Measurements from ENCODE around the gene KCNH2.
"Not testable (repeated sequence)": the region's sequence is repeated elsewhere in the genome, so short reads cannot be mapped to it uniquely, and the experiment has no call there.

Gene KCNH2

GRCh38 chr7:151012031-151012692 is 34.0 kb upstream of the KCNH2 start:
- DNase-seq (ENCODE audit: low spot score) = no peak

GRCh38 chr7:151011616-151012015 is 33.5 kb upstream of the KCNH2 start:
- not testable (repeated sequence) for DNase-seq (ENCODE audit: low spot score)

GRCh38 chr7:151011097-151011409 is 32.9 kb upstream of the KCNH2 start:
- no peak for DNase-seq (ENCODE audit: low spot score)

- no peak for DNase-seq (ENCODE audit: low spot score)
Observed at GRCh38 chr7:151010307-151011096, 32.4 kb upstream of the KCNH2 start.

- no peak for DNase-seq (ENCODE audit: low spot score)
Observed at GRCh38 chr7:151010037-151010306, 31.9 kb upstream of the KCNH2 start.

DNA sequence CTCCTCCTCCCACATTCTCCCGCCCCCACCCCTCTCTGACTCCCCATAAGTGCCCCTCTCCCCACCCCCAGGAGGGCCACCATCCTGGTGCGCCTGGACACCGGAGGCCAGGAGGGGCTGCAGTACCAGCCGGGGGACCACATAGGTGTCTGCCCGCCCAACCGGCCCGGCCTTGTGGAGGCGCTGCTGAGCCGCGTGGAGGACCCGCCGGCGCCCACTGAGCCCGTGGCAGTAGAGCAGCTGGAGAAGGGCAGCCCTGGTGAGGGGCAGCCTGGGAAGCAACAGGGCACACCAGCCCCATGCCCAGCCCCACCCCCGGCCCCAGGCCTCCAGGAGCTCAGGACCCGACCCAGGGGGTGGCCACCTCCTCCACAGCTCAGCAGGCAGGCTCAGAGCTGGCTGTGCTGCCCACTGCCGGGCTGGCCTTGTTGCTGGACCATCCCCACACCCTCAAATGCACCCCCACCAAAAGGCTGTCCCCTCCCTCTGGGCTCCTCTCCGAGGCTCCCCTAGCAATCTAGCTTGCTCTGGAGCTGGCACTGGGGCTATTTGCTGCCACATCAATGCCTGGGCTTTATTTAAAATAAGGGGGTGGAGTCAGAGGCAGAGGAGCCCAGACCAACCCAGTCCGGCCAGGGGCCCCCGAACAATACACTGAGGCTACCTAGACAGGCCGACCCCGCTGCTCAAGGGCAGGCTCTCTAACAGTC is 31.4 kb upstream of the KCNH2 start:
- DNase-seq (ENCODE audit: low spot score) = no peak

- DNase-seq (ENCODE audit: low spot score) = no peak
Observed at GRCh38 chr7:151008511-151009323, 30.6 kb upstream of the KCNH2 start.

- DNase-seq (ENCODE audit: low spot score) = no peak
Observed at GRCh38 chr7:151008143-151008510, 30.0 kb upstream of the KCNH2 start.

DNA sequence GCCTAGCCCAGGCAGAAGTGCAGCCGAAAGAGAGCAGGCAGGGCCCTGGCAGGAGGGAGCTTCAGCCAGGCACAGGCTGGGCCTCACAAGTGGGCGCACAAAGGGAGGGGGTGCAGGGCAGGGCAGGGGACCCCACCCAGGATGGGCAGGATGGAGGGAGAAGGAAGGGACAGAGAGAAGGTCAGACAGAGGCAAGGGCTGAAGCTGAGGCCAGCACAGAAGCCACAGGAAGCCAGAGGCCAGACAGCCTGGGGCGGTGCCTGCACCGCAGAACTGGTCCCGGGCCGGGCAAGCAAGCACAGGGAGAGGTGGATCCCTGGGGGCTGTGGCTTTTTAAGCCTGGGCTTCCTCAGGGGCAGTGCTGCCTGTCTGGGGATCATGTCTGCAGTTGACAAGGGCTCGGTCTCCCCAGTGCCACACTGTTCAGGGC is 29.4 kb upstream of the KCNH2 start:
- DNase-seq (ENCODE audit: low spot score) = no peak

DNA sequence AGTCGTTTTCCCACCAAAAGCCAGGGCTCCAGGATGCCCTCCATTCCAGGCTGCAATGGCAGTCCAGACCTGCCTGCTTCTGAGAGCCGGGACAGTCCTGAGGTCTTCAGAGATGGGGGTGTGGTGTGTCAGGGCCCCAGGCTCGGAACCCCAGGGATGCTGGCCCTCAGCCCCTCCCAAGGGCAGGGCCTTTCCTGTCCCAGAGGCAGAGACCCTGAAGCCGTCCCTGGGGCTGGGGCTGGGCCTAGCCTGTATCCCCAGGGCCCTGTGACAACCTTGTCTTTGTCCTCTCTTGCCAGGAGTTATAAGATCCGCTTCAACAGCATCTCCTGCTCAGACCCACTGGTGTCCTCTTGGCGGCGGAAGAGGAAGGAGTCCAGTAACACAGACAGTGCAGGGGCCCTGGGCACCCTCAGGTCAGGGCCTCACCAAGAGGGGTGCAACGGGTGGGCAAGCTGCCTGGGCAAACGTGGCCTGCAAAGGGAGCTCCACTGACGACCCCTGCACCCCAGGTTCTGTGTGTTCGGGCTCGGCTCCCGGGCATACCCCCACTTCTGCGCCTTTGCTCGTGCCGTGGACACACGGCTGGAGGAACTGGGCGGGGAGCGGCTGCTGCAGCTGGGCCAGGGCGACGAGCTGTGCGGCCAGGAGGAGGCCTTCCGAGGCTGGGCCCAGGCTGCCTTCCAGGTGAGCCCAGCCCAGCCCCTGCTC is 28.6 kb upstream of the KCNH2 start:
- DNase-seq (ENCODE audit: low spot score) = no peak

- no peak for DNase-seq (ENCODE audit: low spot score)
Observed at GRCh38 chr7:151005566-151005965, 27.4 kb upstream of the KCNH2 start.

- DNase-seq (ENCODE audit: low spot score) = no peak
Observed at GRCh38 chr7:151003572-151003971, 25.5 kb upstream of the KCNH2 start.

- no peak for DNase-seq (ENCODE audit: low spot score)
Observed at GRCh38 chr7:151001546-151001945, 23.4 kb upstream of the KCNH2 start.

- DNase-seq (ENCODE audit: low spot score) = no peak
Observed at GRCh38 chr7:151000897-151001495, 22.9 kb upstream of the KCNH2 start.

DNA sequence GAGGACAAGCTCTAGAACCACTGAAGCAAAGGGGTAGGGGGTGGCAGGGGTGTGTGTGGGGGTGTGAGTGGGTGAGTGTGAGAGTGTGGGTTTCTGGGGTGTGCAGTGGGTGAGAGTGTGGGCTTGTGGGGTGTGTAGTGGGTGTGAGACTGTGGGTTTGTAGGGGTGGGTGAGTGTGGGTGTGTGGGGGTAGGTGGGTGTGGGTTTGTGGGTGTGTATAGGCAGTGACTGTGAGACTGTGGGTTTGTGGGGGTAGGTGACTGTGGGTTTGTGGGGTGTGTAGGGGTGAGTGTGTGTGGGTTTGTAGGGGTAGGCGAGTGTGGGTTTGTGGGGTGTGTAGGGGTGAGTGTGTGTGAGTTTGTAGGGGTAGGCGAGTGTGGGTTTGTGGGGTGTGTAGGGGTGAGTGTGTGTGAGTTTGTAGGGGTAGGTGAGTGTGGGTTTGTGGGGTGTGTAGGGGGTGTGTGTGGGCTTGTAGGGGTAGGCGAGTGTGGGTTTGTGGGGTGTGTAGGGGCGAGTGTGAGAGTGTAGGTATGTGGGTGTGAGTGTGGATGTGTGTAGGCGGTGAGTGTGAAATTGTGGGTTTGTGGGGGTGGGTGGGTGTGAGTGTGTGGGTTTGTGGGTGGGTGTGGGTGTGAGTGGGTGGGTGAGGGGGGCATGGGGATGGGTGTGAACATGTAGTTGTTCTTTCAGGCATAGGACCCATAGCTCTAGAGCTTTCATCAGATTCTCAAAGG is 21.5 kb upstream of the KCNH2 start:
- no peak for DNase-seq (ENCODE audit: low spot score)

- no peak for DNase-seq (ENCODE audit: low spot score)
Observed at GRCh38 chr7:150999001-150999400, 20.9 kb upstream of the KCNH2 start.

- DNase-seq (ENCODE audit: low spot score) = no peak
Observed at GRCh38 chr7:150998341-150998740, 20.2 kb upstream of the KCNH2 start.

DNA sequence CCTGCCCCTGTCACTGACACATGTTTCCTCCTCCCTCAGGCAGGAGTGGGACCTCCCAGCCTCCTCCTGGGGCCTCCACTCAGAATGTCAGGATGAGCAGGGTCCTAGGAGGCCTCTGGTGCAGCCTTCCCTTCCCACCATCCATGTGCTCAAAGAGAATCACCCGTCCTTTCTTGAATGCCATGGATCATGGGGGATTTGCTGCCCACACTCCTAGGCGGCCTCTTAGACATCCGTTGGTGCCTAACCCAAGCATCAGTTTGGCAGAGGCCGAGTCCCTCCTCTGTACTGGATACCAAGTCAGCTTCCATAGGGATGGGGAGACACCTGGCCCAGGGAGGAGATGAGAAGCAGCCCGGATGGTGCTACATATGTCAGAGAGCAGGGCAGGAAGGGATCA is 19.7 kb upstream of the KCNH2 start:
- no peak for DNase-seq (ENCODE audit: low spot score)

DNA sequence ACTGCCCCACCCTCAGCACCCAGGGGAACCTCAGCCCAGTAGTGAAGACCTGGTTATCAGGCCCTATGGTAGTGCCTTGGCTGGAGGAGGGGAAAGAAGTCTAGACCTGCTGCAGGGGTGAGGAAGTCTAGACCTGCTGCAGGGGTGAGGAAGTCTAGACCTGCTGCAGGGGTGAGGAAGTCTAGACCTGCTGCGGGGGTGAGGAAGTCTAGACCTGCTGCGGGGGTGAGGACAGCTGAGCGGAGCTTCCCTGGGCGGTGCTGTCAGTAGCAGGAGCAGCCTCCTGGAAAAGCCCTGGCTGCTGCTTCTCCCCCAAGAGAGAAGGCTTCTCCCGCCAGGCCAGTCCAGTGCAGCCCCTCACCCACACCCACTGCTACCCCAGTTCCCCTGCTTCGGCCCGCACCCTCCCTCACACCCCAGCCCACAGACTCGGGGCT is 19.0 kb upstream of the KCNH2 start:
- no peak for DNase-seq (ENCODE audit: low spot score)

DNA sequence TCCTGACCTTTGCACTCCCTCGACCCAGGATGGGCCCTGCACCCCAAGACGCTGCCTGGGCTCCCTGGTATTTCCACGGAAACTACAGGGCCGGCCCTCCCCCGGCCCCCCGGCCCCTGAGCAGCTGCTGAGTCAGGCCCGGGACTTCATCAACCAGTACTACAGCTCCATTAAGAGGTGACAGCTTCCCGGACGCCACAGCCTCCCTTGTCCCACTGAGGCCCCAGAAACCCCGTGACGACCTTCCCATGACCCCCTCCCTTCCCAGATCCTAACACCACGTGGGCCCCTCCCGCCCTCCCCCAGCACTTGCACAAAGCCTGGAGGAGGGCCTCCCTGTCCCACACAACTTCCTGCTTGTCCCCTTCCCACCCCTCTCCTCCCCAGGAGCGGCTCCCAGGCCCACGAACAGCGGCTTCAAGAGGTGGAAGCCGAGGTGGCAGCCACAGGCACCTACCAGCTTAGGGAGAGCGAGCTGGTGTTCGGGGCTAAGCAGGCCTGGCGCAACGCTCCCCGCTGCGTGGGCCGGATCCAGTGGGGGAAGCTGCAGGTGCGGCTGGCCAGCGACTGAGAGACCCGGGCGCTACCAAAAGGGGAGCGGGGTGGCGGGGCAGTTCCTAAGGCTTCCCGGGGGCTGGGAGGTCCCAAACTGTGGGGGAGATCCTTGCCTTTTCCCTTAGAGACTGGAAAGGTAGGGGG is 18.4 kb upstream of the KCNH2 start:
- DNase-seq (ENCODE audit: low spot score) = no peak

Data from Ammon's horn (tissue), 1 donor.